Testis (tissue), 2 donors: ENCODE measurements around the gene EPRS1.

Experiments
- POLR2A ChIP-seq: fragments of 450-650 bp; IDR thresholded peaks from one replicate; pipeline ENCODE4 v1.6.1; 2017; ENCODE audit warnings: antibody characterized with exemption, mild to moderate bottlenecking, moderate library complexity
- TF ChIP-seq, protein P1 (sequence below), 3 experiments: fragments of 450-650 bp in 2 of 3; fragments of 200-600 bp in 1 of 3; sonication (generic) in 1 of 3; IDR thresholded peaks; one replicate each; pipeline ENCODE4 v1.5.1; 2016 to 2019; ENCODE audit warnings: antibody characterized with exemption in 3 of 3, mild to moderate bottlenecking in 2 of 3, moderate library complexity in 1 of 3

DNA sequence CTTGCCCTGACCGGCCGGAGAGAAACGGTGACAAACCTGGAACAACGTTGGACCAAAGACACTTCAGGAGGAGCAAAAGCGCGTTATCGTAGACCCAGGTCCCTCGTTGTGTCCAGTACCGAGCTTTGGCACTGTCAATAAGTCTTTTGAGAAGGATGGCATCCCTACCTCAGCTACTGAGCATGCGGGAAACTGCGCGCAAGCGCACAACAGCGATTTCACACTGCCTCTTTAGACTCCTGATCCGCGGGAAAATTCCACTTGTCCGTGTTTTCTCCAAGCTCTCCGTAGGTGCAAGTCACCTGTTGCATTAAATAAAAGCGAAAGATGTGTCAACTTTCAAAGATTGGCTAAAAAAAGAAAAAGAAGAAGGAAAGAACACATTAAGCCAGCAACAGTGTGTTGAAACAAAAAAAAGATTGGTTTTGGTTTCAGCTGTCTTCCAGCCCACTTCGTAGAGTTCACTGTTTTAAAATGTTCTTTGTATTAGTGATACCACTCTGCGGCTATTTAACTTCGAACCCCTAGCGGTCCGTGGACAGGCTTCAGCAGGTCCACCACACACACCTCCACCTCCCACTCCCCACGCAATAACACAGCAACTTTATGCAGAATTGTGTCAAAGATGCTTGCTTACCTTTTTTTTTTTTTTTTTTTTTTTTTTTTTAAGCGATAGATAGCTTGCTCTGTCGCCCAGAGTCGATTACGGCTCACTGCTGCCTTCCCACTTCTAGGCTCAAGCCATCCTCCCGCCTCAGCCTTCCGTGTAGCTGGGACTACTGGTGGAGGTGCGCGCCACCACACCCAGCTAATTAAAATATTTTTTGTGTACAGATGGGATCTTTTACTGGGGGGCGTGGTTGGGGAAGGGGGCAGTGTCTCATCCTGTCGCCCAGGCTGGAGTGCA is 43.6 kb upstream of the EPRS1 start, which contains the start of gene BPNT1:
- TF ChIP-seq, protein P1, sequence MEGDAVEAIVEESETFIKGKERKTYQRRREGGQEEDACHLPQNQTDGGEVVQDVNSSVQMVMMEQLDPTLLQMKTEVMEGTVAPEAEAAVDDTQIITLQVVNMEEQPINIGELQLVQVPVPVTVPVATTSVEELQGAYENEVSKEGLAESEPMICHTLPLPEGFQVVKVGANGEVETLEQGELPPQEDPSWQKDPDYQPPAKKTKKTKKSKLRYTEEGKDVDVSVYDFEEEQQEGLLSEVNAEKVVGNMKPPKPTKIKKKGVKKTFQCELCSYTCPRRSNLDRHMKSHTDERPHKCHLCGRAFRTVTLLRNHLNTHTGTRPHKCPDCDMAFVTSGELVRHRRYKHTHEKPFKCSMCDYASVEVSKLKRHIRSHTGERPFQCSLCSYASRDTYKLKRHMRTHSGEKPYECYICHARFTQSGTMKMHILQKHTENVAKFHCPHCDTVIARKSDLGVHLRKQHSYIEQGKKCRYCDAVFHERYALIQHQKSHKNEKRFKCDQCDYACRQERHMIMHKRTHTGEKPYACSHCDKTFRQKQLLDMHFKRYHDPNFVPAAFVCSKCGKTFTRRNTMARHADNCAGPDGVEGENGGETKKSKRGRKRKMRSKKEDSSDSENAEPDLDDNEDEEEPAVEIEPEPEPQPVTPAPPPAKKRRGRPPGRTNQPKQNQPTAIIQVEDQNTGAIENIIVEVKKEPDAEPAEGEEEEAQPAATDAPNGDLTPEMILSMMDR (IDR thresholded peaks at IDR 0.05) = peak in 1 of 3 experiments; percentile 17
- TF ChIP-seq POLR2A = no peak
